ENCODE results near the gene EPHB2.

DNA sequence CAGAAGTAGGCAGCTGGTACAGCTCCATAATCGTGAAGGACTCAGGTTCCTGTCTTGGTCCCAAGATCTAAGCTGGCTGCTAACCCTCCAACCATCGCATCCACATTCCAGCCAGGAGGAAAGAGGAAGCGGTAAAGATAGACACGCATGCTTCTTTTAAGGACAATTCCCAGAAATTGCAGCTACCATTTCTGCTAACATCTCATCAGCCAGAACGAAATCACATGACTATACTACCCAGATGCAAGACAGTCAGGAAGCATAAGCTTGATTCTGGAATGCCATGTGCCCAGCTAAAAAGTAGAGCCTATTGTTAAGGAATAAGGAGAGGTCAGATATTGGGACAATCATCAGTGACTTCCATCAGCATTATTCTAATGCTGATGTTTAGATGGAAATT, 110.4 kb downstream of the EPHB2 start:
- TF ChIP-seq, protein P1, sequence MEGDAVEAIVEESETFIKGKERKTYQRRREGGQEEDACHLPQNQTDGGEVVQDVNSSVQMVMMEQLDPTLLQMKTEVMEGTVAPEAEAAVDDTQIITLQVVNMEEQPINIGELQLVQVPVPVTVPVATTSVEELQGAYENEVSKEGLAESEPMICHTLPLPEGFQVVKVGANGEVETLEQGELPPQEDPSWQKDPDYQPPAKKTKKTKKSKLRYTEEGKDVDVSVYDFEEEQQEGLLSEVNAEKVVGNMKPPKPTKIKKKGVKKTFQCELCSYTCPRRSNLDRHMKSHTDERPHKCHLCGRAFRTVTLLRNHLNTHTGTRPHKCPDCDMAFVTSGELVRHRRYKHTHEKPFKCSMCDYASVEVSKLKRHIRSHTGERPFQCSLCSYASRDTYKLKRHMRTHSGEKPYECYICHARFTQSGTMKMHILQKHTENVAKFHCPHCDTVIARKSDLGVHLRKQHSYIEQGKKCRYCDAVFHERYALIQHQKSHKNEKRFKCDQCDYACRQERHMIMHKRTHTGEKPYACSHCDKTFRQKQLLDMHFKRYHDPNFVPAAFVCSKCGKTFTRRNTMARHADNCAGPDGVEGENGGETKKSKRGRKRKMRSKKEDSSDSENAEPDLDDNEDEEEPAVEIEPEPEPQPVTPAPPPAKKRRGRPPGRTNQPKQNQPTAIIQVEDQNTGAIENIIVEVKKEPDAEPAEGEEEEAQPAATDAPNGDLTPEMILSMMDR (IDR thresholded peaks at IDR 0.05), result no peak
- no peak for TF ChIP-seq POLR2A (IDR thresholded peaks at IDR 0.05)

All from testis (tissue), 2 donors.